SK-N-SH (cell line): Measurements from ENCODE around the gene TXNL4B.

ENCODE experiments used
- CHD2 ChIP-seq: fragments of 150-350 bp; IDR thresholded peaks from 2 replicates; pipeline ENCODE4 v1.6.1; 2018; ENCODE audit warnings: low read length; ENCODE audit not compliant: partially characterized antibody
- ELF1 ChIP-seq: IDR thresholded peaks from 2 replicates; pipeline ENCODE4 v1.4.0; 2012
- EP300 ChIP-seq, 2 experiments: IDR thresholded peaks; 2 replicates each; pipeline versions ENCODE4 v1.4.0 to v1.6.1; 2012; ENCODE audit warnings: borderline replicate concordance in 1 of 2, low read depth in 1 of 2, low read length in 1 of 2
- FOXM1 ChIP-seq: IDR thresholded peaks from 2 replicates; pipeline ENCODE4 v1.4.0; 2012; ENCODE audit warnings: low read depth, mild to moderate bottlenecking
- JUND ChIP-seq: IDR thresholded peaks from 2 replicates; pipeline ENCODE4 v1.4.0; 2012
- MEF2A ChIP-seq: IDR thresholded peaks from 2 replicates; pipeline ENCODE4 v1.4.0; 2012; ENCODE audit warnings: low read depth, borderline replicate concordance
- MXI1 ChIP-seq: IDR thresholded peaks from 2 replicates; pipeline ENCODE4 v1.6.1; 2012; ENCODE audit warnings: mild to moderate bottlenecking, low read depth, low read length, improper control_type of control experiment
- RCOR1 ChIP-seq: fragments of 150-350 bp; IDR thresholded peaks from 2 replicates; pipeline ENCODE4 v1.6.1; 2017; ENCODE audit warnings: antibody characterized with exemption, low read length
- SMC3 ChIP-seq: IDR thresholded peaks from 2 replicates; pipeline ENCODE4 v1.6.1; 2012; ENCODE audit warnings: low read depth, low read length, improper control_type of control experiment
- TAF1 ChIP-seq: IDR thresholded peaks from 2 replicates; pipeline ENCODE4 v1.6.1; 2012; ENCODE audit warnings: low read depth, mild to moderate bottlenecking, low read length, moderate library complexity, borderline replicate concordance
- TCF12 ChIP-seq: IDR thresholded peaks from 2 replicates; pipeline ENCODE4 v1.4.0; 2012
- TF ChIP-seq, protein P1 (sequence below): fragments of 200-600 bp; sonication (generic); IDR thresholded peaks from 2 replicates; pipeline ENCODE4 v1.6.1; 2017; ENCODE audit warnings: antibody characterized with exemption, mild to moderate bottlenecking, moderate library complexity
- TF ChIP-seq, protein P2 (sequence below): fragments of 150-350 bp; IDR thresholded peaks from 2 replicates; pipeline ENCODE4 v1.6.1; 2017; ENCODE audit warnings: antibody characterized with exemption, low read length, low read depth, borderline replicate concordance
- TF ChIP-seq, protein P3 (sequence below): IDR thresholded peaks from 2 replicates; pipeline ENCODE4 v1.4.0; 2012; ENCODE audit warnings: low read depth

DNA sequence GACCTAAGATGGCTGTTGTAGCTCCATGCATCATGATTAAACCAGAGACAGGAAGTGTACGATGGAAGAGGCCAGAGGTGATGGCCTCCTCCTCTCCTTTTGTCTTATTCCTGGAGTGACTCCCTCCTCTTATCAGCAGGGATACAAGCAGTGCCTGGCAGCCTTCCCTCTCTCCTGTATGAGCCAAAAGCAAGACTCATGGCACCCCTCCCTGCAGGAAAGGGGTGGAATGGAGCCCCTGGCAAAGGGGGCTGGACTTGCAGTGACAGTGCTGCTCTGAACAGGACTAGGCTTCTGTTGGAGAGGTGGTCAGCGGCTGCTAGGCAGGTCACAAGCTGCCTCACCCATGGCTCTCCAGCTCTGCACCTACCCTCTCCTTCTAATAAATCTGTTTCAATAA is 8.4 kb downstream of the TXNL4B start:
- TF ChIP-seq EP300 (IDR thresholded peaks at IDR 0.05; ENCODE audit: borderline replicate concordance in 1 of 2, low read depth in 1 of 2, low read length in 1 of 2) (no peak), FOXM1 (no peak), SMC3 (no peak), ELF1 (no peak), JUND (no peak), MXI1 (no peak), TAF1 (no peak), MEF2A (no peak), TCF12 (no peak), RCOR1 (no peak), CHD2 (no peak)
- TF ChIP-seq, protein P1, sequence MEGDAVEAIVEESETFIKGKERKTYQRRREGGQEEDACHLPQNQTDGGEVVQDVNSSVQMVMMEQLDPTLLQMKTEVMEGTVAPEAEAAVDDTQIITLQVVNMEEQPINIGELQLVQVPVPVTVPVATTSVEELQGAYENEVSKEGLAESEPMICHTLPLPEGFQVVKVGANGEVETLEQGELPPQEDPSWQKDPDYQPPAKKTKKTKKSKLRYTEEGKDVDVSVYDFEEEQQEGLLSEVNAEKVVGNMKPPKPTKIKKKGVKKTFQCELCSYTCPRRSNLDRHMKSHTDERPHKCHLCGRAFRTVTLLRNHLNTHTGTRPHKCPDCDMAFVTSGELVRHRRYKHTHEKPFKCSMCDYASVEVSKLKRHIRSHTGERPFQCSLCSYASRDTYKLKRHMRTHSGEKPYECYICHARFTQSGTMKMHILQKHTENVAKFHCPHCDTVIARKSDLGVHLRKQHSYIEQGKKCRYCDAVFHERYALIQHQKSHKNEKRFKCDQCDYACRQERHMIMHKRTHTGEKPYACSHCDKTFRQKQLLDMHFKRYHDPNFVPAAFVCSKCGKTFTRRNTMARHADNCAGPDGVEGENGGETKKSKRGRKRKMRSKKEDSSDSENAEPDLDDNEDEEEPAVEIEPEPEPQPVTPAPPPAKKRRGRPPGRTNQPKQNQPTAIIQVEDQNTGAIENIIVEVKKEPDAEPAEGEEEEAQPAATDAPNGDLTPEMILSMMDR, result no peak
- TF ChIP-seq, protein P2, sequence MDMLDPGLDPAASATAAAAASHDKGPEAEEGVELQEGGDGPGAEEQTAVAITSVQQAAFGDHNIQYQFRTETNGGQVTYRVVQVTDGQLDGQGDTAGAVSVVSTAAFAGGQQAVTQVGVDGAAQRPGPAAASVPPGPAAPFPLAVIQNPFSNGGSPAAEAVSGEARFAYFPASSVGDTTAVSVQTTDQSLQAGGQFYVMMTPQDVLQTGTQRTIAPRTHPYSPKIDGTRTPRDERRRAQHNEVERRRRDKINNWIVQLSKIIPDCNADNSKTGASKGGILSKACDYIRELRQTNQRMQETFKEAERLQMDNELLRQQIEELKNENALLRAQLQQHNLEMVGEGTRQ, result no peak
- TF ChIP-seq, protein P3, sequence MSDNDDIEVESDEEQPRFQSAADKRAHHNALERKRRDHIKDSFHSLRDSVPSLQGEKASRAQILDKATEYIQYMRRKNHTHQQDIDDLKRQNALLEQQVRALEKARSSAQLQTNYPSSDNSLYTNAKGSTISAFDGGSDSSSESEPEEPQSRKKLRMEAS, result no peak
